Central memory CD8-positive, alpha-beta T cell (primary cell): ENCODE measurements around the gene FGFR4.

Source experiments
- ATAC-seq: fragments of 150-1000 bp; cut with Tn5 transposase; replicated peaks from 2 replicates; pipeline ENCODE4 v1.10.0; 2022; ENCODE audit warnings: mild to moderate bottlenecking, moderate FRiP score, moderate number of reproducible peaks; ENCODE audit not compliant: poor library complexity, severe bottlenecking; ENCODE audit errors: extremely low read depth
- DNase-seq, 2 donors: peaks; one replicate each; pipeline ENCODE4 v3.0.0; 2021; ENCODE audit warnings: low spot score in 2 of 2
- H3K27ac Mint-ChIP-seq: one replicate; pipeline ENCODE4 v1.8.0; 2022; ENCODE audit warnings: low read depth, mild to moderate bottlenecking, moderate library complexity, mixed read lengths
- H3K27me3 Mint-ChIP-seq: one replicate; pipeline ENCODE4 v1.8.0; 2022; ENCODE audit warnings: mixed read lengths
- H3K36me3 Mint-ChIP-seq: one replicate; pipeline ENCODE4 v1.8.0; 2022; ENCODE audit warnings: mild to moderate bottlenecking, moderate library complexity, mixed read lengths; ENCODE audit not compliant: insufficient read depth
- H3K4me1 Mint-ChIP-seq: one replicate; pipeline ENCODE4 v1.8.0; 2022; ENCODE audit warnings: mixed read lengths
- H3K4me3 Mint-ChIP-seq: one replicate; pipeline ENCODE4 v1.8.0; 2022; ENCODE audit warnings: mild to moderate bottlenecking, moderate library complexity, mixed read lengths
- H3K9me3 Mint-ChIP-seq: one replicate; pipeline ENCODE4 v1.8.0; 2022; ENCODE audit warnings: mixed read lengths

FGFR4 gene

DNA sequence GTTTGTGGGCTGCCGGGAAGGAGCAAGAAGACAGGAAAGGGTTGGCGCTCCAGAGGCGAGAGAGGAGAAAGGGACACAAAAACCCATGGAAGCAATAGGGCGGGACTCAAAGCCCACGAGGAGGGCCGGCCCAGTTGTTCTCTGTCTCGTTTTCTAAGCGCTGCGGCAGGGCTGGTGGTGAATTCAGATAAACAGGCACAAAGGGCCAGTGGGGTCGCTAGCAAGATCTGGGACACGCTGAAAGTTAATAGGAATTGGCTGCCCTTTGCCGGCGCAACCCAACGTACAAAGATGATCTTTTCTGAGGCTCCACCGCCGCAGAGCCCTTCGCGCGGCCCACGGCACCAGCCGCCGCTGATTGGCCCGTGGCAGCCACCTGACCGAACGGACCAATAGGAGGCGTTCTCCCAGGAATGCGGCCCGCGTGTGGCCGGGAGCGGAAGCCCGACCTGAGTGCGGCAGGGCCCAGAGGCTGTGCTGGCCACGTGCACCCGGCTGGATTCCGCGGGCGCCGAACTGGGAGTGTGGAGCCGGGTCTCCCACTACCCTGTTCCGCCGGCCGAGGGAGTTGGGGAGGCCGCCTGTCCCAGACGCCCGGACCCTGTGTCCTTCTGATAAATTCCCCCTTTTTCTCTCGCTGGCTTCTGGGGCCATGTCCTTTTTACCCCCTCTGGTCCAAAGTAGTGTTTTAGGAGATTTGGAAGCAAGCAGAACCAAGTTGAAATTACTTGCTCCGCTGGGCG, 30.1 kb downstream of the FGFR4 start:
- Mint-ChIP-seq H3K36me3 (peaks cover 3% of the 10 kb centered on the region), H3K4me3 (peak overlapping the region; percentile 51), H3K27me3 (no peaks in the 10 kb centered on the region), H3K27ac (no peak overlapping the region), H3K4me1 (peaks cover 22% of the 10 kb centered on the region), H3K9me3 (no peaks in the 10 kb centered on the region)
- peak; percentile 54 to 65 for DNase-seq
- peak; percentile 87 for ATAC-seq

DNA sequence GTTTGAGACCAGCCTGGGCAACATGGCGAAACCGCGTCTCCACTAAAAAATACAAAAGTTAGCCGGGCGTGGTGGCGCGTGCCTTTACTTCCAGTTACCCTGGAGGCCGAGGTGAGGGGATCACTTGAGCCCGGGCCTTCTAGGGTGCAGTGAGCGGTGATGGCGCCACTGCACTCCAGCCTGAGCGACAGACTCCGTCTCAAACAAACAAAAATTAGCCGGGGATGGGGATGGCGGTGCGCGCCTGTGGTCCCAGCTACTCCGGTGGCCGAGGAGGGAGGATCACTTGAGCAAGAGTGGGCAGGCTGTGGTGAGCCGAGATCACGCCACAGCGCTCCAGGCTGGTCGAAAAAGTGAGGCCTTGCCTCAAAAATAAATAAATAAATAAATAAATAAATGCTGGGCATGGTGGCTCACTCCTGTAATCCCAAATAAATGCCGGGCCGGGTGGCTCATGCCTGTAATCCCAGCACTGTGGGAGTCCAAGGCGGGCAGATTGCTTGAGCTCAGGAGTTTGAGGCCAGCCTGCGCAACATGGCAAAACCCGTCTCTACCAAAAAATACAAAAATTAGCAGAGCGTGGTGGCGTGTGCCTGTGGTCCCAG, 30.8 kb downstream of the FGFR4 start:
- peak overlapping the region; percentile 51 for H3K4me3 Mint-ChIP-seq
- no peak overlapping the region for H3K27ac Mint-ChIP-seq
- H3K9me3 Mint-ChIP-seq, result no peaks in the 10 kb centered on the region
- peaks cover 2% of the 10 kb centered on the region for H3K36me3 Mint-ChIP-seq
- no peak for DNase-seq
- no peaks in the 10 kb centered on the region for H3K27me3 Mint-ChIP-seq
- H3K4me1 Mint-ChIP-seq, result peaks cover 20% of the 10 kb centered on the region
- ATAC-seq, result no peak

DNA sequence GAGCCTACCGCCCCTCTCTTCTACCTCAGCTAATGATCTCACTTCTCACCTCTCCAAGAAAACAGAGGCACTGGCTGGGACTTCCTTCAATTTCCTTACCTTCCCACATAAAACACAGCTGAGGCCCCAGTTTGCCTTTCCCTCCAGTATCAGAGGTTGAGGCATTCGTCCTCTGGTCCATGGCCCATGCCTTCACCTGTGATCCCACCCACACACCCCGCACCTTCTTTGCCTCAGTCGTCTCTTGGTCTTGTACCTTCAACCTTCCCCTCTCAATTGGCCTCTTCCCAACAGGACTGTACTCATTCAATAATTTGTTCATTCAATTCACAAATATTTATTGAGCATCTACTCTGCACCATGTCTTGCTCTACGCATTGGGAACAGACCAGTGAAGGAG, 35.9 kb downstream of the FGFR4 start:
- no peaks in the 10 kb centered on the region for H3K9me3 Mint-ChIP-seq
- ATAC-seq (no peak), DNase-seq (no peak)
- no peaks in the 10 kb centered on the region for H3K4me1 Mint-ChIP-seq
- H3K27me3 Mint-ChIP-seq, result no peaks in the 10 kb centered on the region
- H3K4me3 Mint-ChIP-seq, result no peak overlapping the region
- no peaks in the 10 kb centered on the region for H3K36me3 Mint-ChIP-seq
- no peak overlapping the region for H3K27ac Mint-ChIP-seq

DNA sequence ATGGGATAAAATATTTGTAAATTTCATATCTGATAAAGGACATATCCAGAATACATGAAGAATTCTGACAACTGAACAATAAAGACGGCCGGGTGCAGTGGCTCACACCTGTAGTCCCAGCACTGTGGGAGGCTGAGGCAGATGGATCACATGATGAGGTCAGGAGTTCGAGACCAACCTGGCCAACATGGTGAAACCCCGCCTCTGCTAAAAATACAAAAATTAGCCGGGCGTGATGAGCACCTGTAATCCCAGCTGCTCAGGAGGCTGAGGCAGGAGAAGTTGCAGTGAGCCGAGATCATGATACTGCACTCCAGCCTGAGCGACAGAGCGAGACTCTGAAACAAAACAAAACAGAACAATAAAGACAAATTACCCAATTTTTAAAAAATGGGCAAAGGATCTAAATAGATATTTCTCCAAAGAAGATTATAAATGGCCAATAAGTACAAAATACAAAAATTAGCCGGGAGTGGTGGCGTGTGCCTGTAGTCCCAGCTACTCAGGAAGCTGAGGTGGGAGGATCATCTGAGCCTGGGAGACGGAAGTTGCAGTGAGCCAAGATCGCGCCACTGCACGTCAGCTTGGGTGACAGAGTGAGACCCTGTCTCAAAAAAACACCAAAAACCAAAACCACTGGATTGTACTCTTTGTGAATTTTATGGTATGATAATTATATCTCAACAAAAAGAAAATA, 37.2 kb downstream of the FGFR4 start:
- H3K27me3 Mint-ChIP-seq, result no peaks in the 10 kb centered on the region
- H3K9me3 Mint-ChIP-seq, result no peaks in the 10 kb centered on the region
- H3K27ac Mint-ChIP-seq, result no peak overlapping the region
- H3K4me3 Mint-ChIP-seq, result no peak overlapping the region
- ATAC-seq (no peak), DNase-seq (no peak)
- H3K4me1 Mint-ChIP-seq, result peaks cover 9% of the 10 kb centered on the region
- no peaks in the 10 kb centered on the region for H3K36me3 Mint-ChIP-seq

DNA sequence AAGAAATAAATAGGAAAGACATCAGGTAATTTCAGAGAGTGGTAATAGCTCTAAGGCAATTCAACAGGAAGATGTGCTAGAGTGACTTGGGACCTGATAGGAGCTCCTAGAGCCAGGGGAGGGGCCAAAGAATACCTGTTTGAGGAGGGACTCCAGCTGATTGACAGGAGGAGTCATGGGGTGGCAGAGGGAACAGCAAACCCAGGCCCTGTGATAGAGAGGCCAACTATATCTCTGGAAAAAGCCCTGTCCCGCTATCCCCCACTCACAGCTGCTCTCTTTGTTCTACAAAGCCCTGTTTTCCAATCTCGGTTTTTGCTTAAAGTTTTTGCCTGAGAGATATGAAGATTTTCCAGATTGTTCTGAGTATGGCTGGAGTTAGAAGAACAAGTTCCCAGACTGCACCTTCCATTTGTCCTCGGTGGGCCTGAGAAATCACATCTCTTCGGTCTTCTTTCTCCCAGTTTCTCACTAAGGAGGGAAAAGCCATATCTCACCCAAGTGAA, 37.8 kb downstream of the FGFR4 start:
- Mint-ChIP-seq H3K27ac (no peak overlapping the region), H3K4me3 (no peak overlapping the region), H3K4me1 (peaks cover 15% of the 10 kb centered on the region), H3K27me3 (no peaks in the 10 kb centered on the region), H3K36me3 (no peaks in the 10 kb centered on the region), H3K9me3 (no peaks in the 10 kb centered on the region)
- DNase-seq (no peak), ATAC-seq (no peak)

DNA sequence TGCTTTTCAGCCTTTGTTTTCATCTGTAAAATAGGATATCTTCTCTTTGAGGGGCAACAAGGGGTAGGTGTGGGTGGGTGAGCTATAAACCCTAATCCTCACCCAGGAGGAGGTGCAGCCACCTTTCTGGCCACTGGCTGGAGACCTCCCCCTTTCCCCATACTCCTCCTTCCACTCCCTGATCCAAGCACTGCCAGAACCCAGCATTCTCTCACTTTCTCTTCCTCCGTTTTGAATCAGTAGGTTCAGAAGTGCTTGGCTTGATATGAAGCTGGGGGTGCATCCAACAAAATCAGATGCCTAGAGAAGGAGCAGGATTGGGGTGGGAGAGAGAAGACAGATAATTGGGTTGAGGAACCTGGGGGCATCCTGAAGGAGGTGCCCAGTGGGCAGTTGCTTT, 40.1 kb downstream of the FGFR4 start:
- peaks cover 22% of the 10 kb centered on the region for H3K4me1 Mint-ChIP-seq

DNA sequence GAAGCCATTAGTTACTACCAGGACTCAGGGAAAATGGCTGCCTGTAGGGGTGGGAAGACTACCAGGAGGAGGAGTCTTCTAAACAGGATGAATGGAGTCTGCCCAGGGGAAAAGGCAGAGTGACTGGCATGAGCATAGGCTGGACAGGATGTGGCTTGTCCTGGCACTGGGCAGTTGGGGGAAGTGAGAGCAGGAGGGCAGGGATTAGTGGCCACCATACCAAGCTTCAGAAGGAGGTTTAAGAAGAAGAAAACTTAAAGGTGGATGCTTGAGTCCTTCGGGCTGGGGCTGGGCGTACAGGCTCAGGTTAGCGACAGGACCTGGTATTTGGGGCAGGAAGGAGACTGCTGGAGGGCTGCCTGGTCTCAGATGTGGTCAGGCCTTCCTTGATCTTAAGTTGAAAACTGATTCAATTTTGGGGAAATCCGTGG, 41.9 kb downstream of the FGFR4 start:
- Mint-ChIP-seq H3K4me1 (peaks cover 22% of the 10 kb centered on the region), H3K4me3 (peak overlapping the region; percentile 39), H3K27me3 (no peaks in the 10 kb centered on the region), H3K27ac (peak overlapping the region; percentile 35), H3K36me3 (peaks cover 5% of the 10 kb centered on the region), H3K9me3 (no peaks in the 10 kb centered on the region)
- DNase-seq (no peak), ATAC-seq (no peak)

More for the DNA sequence above, 40.1 kb downstream of the FGFR4 start:
- Mint-ChIP-seq H3K27ac (no peak overlapping the region), H3K36me3 (no peaks in the 10 kb centered on the region), H3K27me3 (no peaks in the 10 kb centered on the region), H3K4me3 (no peak overlapping the region), H3K9me3 (no peaks in the 10 kb centered on the region)
- ATAC-seq, result no peak
- DNase-seq, result no peak

DNA sequence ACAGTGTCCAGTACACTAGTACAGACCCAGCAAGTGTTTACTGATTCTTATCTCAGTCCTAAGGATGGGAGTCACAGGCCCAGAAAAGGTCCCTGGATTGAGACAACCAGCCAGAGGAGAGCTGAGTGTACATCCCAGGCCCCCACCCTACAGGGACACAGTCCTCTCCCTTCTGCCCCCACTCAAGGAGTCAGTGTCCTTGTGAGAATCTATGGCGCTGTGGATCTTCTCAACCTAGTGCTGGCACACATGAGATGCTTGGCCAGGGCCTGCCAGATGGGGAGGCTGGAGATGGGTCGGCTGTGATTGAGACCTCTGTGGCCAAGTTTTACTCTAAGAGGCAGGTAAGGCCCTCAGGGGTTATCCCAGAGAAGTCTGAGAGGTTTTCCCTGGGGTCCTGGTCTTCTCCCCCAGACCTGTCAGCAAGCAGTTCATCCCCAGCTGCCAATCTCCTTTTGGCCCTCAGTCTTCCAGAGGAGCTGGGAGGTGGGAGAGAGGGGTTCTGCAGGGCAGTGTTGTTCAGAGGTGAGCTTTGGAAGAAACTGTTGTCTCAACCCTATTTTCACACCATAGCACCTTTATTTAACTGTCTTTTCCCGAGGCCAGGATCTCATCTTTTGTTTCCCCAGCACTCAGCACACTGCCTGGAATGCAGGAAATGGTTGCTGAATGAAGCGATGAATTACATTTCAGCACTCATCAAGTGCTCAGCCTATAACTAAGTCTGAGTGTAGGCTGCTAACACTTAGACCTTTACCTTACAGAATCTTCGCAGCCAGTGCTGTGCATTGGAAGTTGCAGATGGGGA, 43.7 kb downstream of the FGFR4 start:
- Mint-ChIP-seq H3K4me3 (peak overlapping the region; percentile 64), H3K9me3 (no peaks in the 10 kb centered on the region), H3K27me3 (no peaks in the 10 kb centered on the region), H3K36me3 (peaks cover 18% of the 10 kb centered on the region), H3K4me1 (peaks cover 34% of the 10 kb centered on the region), H3K27ac (no peak overlapping the region)
- no peak for DNase-seq
- ATAC-seq, result no peak

DNA sequence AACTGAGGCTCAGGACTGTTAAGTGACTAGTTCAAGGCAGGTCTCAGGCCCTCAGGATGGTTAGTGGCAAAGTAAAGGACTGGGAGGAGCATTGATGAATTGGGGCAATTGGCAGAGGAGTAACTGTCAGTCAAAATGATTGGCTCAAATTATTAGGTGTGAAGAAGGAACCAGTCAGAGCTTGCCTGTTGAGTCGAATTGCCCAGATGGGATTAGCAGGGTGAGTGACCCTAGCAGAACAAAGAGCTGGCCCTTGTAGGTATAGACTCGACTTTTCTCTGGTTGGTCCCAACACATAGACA, 44.3 kb downstream of the FGFR4 start:
- no peak for DNase-seq
- peak overlapping the region; percentile 64 for H3K4me3 Mint-ChIP-seq
- H3K27ac Mint-ChIP-seq, result no peak overlapping the region
- peaks cover 23% of the 10 kb centered on the region for H3K36me3 Mint-ChIP-seq
- peaks cover 38% of the 10 kb centered on the region for H3K4me1 Mint-ChIP-seq
- H3K27me3 Mint-ChIP-seq, result no peaks in the 10 kb centered on the region
- ATAC-seq, result no peak
- H3K9me3 Mint-ChIP-seq, result no peaks in the 10 kb centered on the region

DNA sequence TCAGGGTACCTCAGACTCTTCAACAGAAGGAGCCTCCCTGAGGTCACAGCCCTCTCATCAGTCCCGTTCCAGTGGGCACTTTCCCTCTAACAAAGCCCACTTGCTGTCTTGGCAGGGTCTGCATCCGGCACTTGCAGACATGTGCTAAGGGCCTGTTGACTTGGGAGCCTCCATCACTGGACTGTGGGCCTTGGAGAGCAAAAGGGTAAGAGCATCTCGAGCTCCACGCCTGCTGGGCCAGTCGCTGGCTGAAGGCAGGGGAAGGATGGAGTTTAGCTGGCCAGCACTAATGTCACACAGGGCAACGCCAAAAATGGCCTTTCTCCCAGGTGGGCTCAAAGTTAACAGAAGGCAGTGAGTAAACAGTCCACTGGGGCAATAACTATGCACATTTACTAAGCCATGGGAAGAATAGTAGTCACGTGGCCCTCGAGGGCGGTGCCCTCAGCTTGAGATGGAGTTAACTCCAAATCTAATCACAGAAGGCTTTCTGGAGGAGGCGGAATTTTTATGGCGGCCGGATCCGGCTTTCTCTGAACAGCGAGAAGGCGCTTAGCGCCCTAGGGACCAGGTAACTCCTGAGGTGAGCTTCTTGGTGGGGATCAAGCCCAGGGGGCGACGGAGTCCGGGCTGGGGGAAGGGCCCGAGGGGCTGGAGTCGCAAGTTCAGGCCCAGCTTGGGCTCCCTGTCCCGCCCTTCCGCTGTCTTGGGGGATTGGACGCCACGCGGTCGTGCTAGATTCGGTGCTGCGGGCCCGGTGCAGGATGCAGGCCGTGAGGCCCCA, 44.8 kb downstream of the FGFR4 start:
- DNase-seq (no peak), ATAC-seq (no peak)
- peaks cover 26% of the 10 kb centered on the region for H3K36me3 Mint-ChIP-seq

DNA sequence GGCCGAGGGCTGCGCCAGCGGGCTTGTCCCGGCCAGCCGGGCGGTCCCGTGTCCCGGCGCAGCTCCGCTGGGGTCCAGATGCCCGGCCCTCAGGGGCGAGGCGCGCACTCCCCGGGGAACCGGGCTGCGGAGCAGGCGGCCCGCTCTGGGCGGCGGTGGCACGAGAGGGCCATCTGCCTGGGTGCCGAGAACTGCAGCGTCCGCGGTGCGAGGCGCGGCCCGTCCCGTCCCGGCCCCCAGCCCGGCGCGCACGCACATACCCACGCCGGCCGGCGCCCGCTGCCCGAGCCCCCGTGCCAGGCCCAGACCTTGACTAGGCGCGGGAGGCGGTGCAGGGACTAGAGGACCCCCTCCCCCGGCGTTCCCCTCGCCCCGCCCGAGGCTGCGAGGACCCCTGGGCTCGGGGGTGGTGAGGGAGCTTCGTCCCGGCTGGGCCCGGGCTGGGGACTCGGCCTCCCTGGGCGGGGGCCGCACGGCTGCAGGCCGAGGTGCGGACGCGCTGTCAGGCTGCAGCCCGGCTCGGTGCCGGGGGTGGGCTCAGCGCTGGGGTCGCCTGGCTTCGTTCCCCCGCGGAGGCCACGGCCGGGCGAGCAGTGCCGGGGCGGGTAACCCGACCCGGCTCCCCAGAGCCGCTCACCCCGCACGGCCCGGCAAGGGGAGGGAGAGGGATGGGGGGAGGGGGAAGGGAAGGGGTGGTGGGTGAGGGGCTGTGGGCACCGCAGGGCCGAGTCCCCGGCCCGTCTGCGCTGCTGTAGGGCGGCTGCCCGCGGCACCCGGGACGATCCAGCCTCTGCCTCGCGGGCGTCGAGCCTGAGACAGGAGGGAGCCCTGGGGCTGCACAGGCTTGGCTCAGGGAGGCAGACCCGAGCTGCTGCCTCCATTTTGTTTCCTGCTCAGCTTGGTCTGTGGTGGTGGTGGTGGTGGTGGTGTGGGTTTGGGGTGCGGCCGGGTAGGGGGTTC, 45.7 kb downstream of the FGFR4 start:
- peaks cover 44% of the 10 kb centered on the region for H3K4me1 Mint-ChIP-seq
- peak overlapping the region; percentile 78 for H3K4me3 Mint-ChIP-seq
- DNase-seq (peak in 1 of 2 donors; percentile 37), ATAC-seq (peak; percentile 36)
- peaks cover 32% of the 10 kb centered on the region for H3K36me3 Mint-ChIP-seq
- H3K9me3 Mint-ChIP-seq, result no peaks in the 10 kb centered on the region
- no peaks in the 10 kb centered on the region for H3K27me3 Mint-ChIP-seq
- H3K27ac Mint-ChIP-seq, result peak overlapping the region; percentile 38

More for the DNA sequence above, 44.8 kb downstream of the FGFR4 start:
- H3K9me3 Mint-ChIP-seq, result no peaks in the 10 kb centered on the region
- peaks cover 39% of the 10 kb centered on the region for H3K4me1 Mint-ChIP-seq
- H3K27ac Mint-ChIP-seq, result peak overlapping the region; percentile 30
- peak overlapping the region; percentile 64 for H3K4me3 Mint-ChIP-seq
- H3K27me3 Mint-ChIP-seq, result no peaks in the 10 kb centered on the region
